A673 (cell line): ENCODE data around the gene WNT5A.

Source experiments
- EZH2 ChIP-seq: fragments of 200-600 bp; sonication (generic); IDR thresholded peaks from 2 replicates; pipeline ENCODE4 v1.6.1; 2017; ENCODE audit warnings: borderline replicate concordance, low read depth, mild to moderate bottlenecking, mixed read lengths, antibody characterized with exemption, low read length; ENCODE audit not compliant: poor library complexity, severe bottlenecking
- TF ChIP-seq, protein P1 (sequence below): fragments of 300-800, 200-600 bp; sonication (generic); conservative IDR thresholded peaks from 2 replicates; pipeline ENCODE4 v1.5.1; 2017; ENCODE audit warnings: low read depth, mild to moderate bottlenecking, antibody characterized with exemption, low read length, moderate library complexity, mixed read lengths

- TF ChIP-seq, protein P1, sequence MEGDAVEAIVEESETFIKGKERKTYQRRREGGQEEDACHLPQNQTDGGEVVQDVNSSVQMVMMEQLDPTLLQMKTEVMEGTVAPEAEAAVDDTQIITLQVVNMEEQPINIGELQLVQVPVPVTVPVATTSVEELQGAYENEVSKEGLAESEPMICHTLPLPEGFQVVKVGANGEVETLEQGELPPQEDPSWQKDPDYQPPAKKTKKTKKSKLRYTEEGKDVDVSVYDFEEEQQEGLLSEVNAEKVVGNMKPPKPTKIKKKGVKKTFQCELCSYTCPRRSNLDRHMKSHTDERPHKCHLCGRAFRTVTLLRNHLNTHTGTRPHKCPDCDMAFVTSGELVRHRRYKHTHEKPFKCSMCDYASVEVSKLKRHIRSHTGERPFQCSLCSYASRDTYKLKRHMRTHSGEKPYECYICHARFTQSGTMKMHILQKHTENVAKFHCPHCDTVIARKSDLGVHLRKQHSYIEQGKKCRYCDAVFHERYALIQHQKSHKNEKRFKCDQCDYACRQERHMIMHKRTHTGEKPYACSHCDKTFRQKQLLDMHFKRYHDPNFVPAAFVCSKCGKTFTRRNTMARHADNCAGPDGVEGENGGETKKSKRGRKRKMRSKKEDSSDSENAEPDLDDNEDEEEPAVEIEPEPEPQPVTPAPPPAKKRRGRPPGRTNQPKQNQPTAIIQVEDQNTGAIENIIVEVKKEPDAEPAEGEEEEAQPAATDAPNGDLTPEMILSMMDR, result no peak
- TF ChIP-seq EZH2, result no peak
These were observed 39.4 kb upstream of the WNT5A start for GRCh38 chr3:55526332-55527030.
